ENCODE results near the gene MYLK4.

Gene MYLK4

GRCh38 chr6:2665146-2666070 is 85.3 kb downstream of the MYLK4 start:
- FAIRE-seq = no peak
- DNase-seq (ENCODE audit: insufficient read length) = no peak

GRCh38 chr6:2663123-2663522 is 87.6 kb downstream of the MYLK4 start:
- DNase-seq (ENCODE audit: insufficient read length) (no peak), FAIRE-seq (no peak)
- no peak for TF ChIP-seq POLR2A (IDR thresholded peaks at IDR 0.05; ENCODE audit: low read depth, low read length)
- no peak for TF ChIP-seq TAF1 (IDR thresholded peaks at IDR 0.05; ENCODE audit: borderline replicate concordance, low read depth, low read length)
- TF ChIP-seq POLR2AphosphoS5 (IDR thresholded peaks at IDR 0.05; ENCODE audit: low read depth, low read length) = no peak

More at GRCh38 chr6:2665146-2666070, 85.3 kb downstream of the MYLK4 start:
- no peak for TF ChIP-seq TAF1 (IDR thresholded peaks at IDR 0.05; ENCODE audit: borderline replicate concordance, low read depth, low read length)
- no peak for TF ChIP-seq POLR2AphosphoS5 (IDR thresholded peaks at IDR 0.05; ENCODE audit: low read depth, low read length)
- TF ChIP-seq POLR2A (IDR thresholded peaks at IDR 0.05; ENCODE audit: low read depth, low read length) = no peak

GRCh38 chr6:2661651-2662050 is 89.1 kb downstream of the MYLK4 start:
- DNase-seq (ENCODE audit: insufficient read length) (no peak), FAIRE-seq (no peak)
- TF ChIP-seq POLR2AphosphoS5 (IDR thresholded peaks at IDR 0.05; ENCODE audit: low read depth, low read length) = no peak
- TF ChIP-seq TAF1 (IDR thresholded peaks at IDR 0.05; ENCODE audit: borderline replicate concordance, low read depth, low read length) = no peak
- no peak for TF ChIP-seq POLR2A (IDR thresholded peaks at IDR 0.05; ENCODE audit: low read depth, low read length)

GRCh38 chr6:2659882-2660281 is 90.8 kb downstream of the MYLK4 start:
- TF ChIP-seq TAF1 (IDR thresholded peaks at IDR 0.05; ENCODE audit: borderline replicate concordance, low read depth, low read length) (no peak), POLR2A (IDR thresholded peaks at IDR 0.05; ENCODE audit: low read depth, low read length) (no peak), POLR2AphosphoS5 (IDR thresholded peaks at IDR 0.05; ENCODE audit: low read depth, low read length) (no peak)
- DNase-seq (ENCODE audit: insufficient read length) = no peak
- no peak for FAIRE-seq

- DNase-seq (ENCODE audit: insufficient read length) = no peak
- TF ChIP-seq POLR2A (IDR thresholded peaks at IDR 0.05; ENCODE audit: low read depth, low read length) (no peak), POLR2AphosphoS5 (IDR thresholded peaks at IDR 0.05; ENCODE audit: low read depth, low read length) (no peak), TAF1 (IDR thresholded peaks at IDR 0.05; ENCODE audit: borderline replicate concordance, low read depth, low read length) (no peak)
- FAIRE-seq = no peak
These were observed 91.3 kb downstream of the MYLK4 start for GRCh38 chr6:2659381-2659780.

GRCh38 chr6:2658788-2659187 is 91.9 kb downstream of the MYLK4 start:
- DNase-seq (ENCODE audit: insufficient read length) (no peak), FAIRE-seq (peak; percentile 92)
- TF ChIP-seq TAF1 (IDR thresholded peaks at IDR 0.05; ENCODE audit: borderline replicate concordance, low read depth, low read length) (no peak), POLR2A (IDR thresholded peaks at IDR 0.05; ENCODE audit: low read depth, low read length) (no peak), POLR2AphosphoS5 (IDR thresholded peaks at IDR 0.05; ENCODE audit: low read depth, low read length) (no peak)

- TF ChIP-seq TAF1 (IDR thresholded peaks at IDR 0.05; ENCODE audit: borderline replicate concordance, low read depth, low read length) (no peak), POLR2A (IDR thresholded peaks at IDR 0.05; ENCODE audit: low read depth, low read length) (no peak), POLR2AphosphoS5 (IDR thresholded peaks at IDR 0.05; ENCODE audit: low read depth, low read length) (no peak)
- DNase-seq (ENCODE audit: insufficient read length) (no peak), FAIRE-seq (peak; percentile 63)
These were observed 94.2 kb downstream of the MYLK4 start for GRCh38 chr6:2656460-2657079.

GRCh38 chr6:2655844-2656433 is 94.8 kb downstream of the MYLK4 start:
- no peak for DNase-seq (ENCODE audit: insufficient read length)
- no peak for TF ChIP-seq POLR2AphosphoS5 (IDR thresholded peaks at IDR 0.05; ENCODE audit: low read depth, low read length)
- TF ChIP-seq POLR2A (IDR thresholded peaks at IDR 0.05; ENCODE audit: low read depth, low read length) = no peak
- TF ChIP-seq TAF1 (IDR thresholded peaks at IDR 0.05; ENCODE audit: borderline replicate concordance, low read depth, low read length) = no peak
- no peak for FAIRE-seq

GRCh38 chr6:2653369-2654032 is 97.2 kb downstream of the MYLK4 start:
- TF ChIP-seq POLR2AphosphoS5 (IDR thresholded peaks at IDR 0.05; ENCODE audit: low read depth, low read length) = no peak
- no peak for TF ChIP-seq TAF1 (IDR thresholded peaks at IDR 0.05; ENCODE audit: borderline replicate concordance, low read depth, low read length)
- no peak for TF ChIP-seq POLR2A (IDR thresholded peaks at IDR 0.05; ENCODE audit: low read depth, low read length)
- FAIRE-seq = no peak
- DNase-seq (ENCODE audit: insufficient read length) = no peak

- no peak for FAIRE-seq
These were observed 98.1 kb downstream of the MYLK4 start for GRCh38 chr6:2652611-2653010.

GRCh38 chr6:2651961-2652360 is 98.8 kb downstream of the MYLK4 start:
- FAIRE-seq (no peak), DNase-seq (ENCODE audit: insufficient read length) (no peak)
- TF ChIP-seq POLR2A (IDR thresholded peaks at IDR 0.05; ENCODE audit: low read depth, low read length) = no peak
- no peak for TF ChIP-seq TAF1 (IDR thresholded peaks at IDR 0.05; ENCODE audit: borderline replicate concordance, low read depth, low read length)
- no peak for TF ChIP-seq POLR2AphosphoS5 (IDR thresholded peaks at IDR 0.05; ENCODE audit: low read depth, low read length)

More at GRCh38 chr6:2652611-2653010, 98.1 kb downstream of the MYLK4 start:
- DNase-seq (ENCODE audit: insufficient read length) = no peak
- TF ChIP-seq TAF1 (IDR thresholded peaks at IDR 0.05; ENCODE audit: borderline replicate concordance, low read depth, low read length) (no peak), POLR2A (IDR thresholded peaks at IDR 0.05; ENCODE audit: low read depth, low read length) (no peak), POLR2AphosphoS5 (IDR thresholded peaks at IDR 0.05; ENCODE audit: low read depth, low read length) (no peak)

Data from GM12892 (cell line).